ENCODE data around the gene CACNG4. TPM values are rescaled to one million over a fixed set of nuclear protein-coding genes. Genes with fewer than 3 reads are reported as not detected.

The CACNG4 gene
- total and polyA plus RNA-seq, 2 donors from 2014 or later = 0.26 to 0.31 TPM

DNA sequence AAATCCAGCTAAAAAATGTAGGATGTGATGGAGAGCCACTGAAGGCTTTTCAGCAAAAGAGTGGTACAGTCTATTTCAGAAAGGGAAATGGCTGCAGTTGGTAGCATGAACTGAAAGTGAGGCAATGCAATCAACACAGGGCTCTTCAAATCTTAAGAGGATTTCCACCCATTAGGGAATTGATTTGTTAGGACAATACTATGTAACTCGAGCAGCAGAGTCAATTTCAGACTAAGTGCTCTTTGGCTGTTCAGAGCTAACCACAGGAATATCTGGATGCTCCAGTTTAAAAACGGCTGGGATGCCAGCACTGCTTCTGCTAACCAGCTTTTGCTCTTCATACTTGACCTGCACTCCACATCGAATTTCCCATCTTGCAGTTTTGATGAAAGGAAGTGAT, 104.5 kb downstream of the CACNG4 start:
- Histone ChIP-seq H3K9me3 (ENCODE audit: control insufficient read depth in 2 of 3, insufficient read depth in 1 of 3, low read length in 3 of 3) (no peaks in the 10 kb centered on the region), H3K4me1 (ENCODE audit: control insufficient read depth in 2 of 3, insufficient read depth in 2 of 3, low read depth in 1 of 3, low read length in 3 of 3) (no peaks in the 10 kb centered on the region), H3K27me3 (ENCODE audit: control insufficient read depth, insufficient read depth, low read length) (no peaks in the 10 kb centered on the region), H3K27ac (ENCODE audit: low read depth in 2 of 2, low read length in 2 of 2) (no peak overlapping the region), H3K4me3 (ENCODE audit: low read length in 3 of 3) (no peak overlapping the region), H3K9ac (ENCODE audit: low read length in 3 of 3) (no peak overlapping the region), H3K36me3 (ENCODE audit: control insufficient read depth in 2 of 3, insufficient read depth in 3 of 3, low read length in 3 of 3) (no peaks in the 10 kb centered on the region)
- DNase-seq = no peak
- TF ChIP-seq, protein P1, sequence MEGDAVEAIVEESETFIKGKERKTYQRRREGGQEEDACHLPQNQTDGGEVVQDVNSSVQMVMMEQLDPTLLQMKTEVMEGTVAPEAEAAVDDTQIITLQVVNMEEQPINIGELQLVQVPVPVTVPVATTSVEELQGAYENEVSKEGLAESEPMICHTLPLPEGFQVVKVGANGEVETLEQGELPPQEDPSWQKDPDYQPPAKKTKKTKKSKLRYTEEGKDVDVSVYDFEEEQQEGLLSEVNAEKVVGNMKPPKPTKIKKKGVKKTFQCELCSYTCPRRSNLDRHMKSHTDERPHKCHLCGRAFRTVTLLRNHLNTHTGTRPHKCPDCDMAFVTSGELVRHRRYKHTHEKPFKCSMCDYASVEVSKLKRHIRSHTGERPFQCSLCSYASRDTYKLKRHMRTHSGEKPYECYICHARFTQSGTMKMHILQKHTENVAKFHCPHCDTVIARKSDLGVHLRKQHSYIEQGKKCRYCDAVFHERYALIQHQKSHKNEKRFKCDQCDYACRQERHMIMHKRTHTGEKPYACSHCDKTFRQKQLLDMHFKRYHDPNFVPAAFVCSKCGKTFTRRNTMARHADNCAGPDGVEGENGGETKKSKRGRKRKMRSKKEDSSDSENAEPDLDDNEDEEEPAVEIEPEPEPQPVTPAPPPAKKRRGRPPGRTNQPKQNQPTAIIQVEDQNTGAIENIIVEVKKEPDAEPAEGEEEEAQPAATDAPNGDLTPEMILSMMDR (IDR thresholded peaks at IDR 0.05; ENCODE audit: borderline replicate concordance, extremely low read depth, insufficient read depth) = no peak
- no peak for FAIRE-seq
- intact Hi-C loops (cut with DNase I) = no loop called here

DNA sequence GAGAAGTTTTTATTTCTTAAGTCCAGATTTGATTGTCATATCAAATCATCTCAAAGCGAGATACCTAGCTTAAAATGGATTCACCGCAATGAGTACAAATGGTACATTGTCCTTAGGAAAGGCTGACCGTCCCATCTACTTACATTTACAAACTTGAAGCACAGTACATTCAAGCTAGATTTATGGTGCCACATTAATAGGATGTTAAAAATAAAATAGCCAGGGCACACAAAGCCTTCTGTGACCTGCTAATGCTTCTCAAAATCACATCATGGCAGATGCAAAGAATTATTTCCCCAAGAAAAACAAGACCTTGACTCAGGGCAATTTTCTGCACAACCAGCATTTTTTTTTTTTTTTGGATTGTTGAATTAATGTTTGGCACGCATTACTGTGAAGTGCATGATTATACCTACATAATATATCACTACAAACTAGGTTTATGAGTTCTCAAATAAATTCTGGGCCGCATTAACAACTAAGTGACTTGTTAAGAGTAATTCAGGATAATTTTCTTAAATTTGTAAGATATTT, 105.2 kb downstream of the CACNG4 start:
- H3K36me3 ChIP-seq (ENCODE audit: control insufficient read depth in 2 of 3, insufficient read depth in 3 of 3, low read length in 3 of 3) = no peaks in the 10 kb centered on the region
- no peaks in the 10 kb centered on the region for H3K4me1 ChIP-seq (ENCODE audit: control insufficient read depth in 2 of 3, insufficient read depth in 2 of 3, low read depth in 1 of 3, low read length in 3 of 3)
- no peaks in the 10 kb centered on the region for H3K27me3 ChIP-seq (ENCODE audit: control insufficient read depth, insufficient read depth, low read length)
- H3K27ac ChIP-seq (ENCODE audit: low read depth in 2 of 2, low read length in 2 of 2) = no peak overlapping the region
- TF ChIP-seq, protein P1 (IDR thresholded peaks at IDR 0.05; ENCODE audit: borderline replicate concordance, extremely low read depth, insufficient read depth) = no peak
- FAIRE-seq = no peak
- DNase-seq = no peak
- no peaks in the 10 kb centered on the region for H3K9me3 ChIP-seq (ENCODE audit: control insufficient read depth in 2 of 3, insufficient read depth in 1 of 3, low read length in 3 of 3)
- H3K4me3 ChIP-seq (ENCODE audit: low read length in 3 of 3) = no peak overlapping the region
- intact Hi-C loops (cut with DNase I) = no loop called here
- no peak overlapping the region for H3K9ac ChIP-seq (ENCODE audit: low read length in 3 of 3)

DNA sequence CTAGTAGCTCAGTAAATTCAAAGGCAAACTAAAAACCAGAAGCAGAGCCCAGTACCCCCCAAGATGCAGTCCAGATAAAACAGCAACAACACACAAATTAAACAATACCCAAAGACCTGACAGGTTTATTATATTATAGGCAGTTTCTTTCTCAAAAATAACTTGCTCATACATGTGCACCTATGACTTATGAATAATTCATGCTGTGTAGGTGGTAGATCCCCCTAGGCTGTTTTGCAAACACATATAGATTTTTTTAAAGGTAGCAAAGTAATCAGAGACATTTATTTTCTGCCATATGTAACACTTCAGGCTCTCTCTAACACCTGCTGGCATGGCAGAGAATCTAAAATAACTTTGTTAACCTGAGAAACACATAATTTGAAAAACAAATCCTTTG, 107.1 kb downstream of the CACNG4 start:
- FAIRE-seq (no peak), DNase-seq (no peak)
- Histone ChIP-seq H3K4me3 (ENCODE audit: low read length in 3 of 3) (no peak overlapping the region), H3K36me3 (ENCODE audit: control insufficient read depth in 2 of 3, insufficient read depth in 3 of 3, low read length in 3 of 3) (peaks cover 0 to 4% (median 0%) of the 10 kb centered on the region in 3 donors), H3K27me3 (ENCODE audit: control insufficient read depth, insufficient read depth, low read length) (no peaks in the 10 kb centered on the region), H3K27ac (ENCODE audit: low read depth in 2 of 2, low read length in 2 of 2) (no peak overlapping the region), H3K9ac (ENCODE audit: low read length in 3 of 3) (no peak overlapping the region), H3K4me1 (ENCODE audit: control insufficient read depth in 2 of 3, insufficient read depth in 2 of 3, low read depth in 1 of 3, low read length in 3 of 3) (peaks cover 0 to 3% (median 3%) of the 10 kb centered on the region in 3 donors), H3K9me3 (ENCODE audit: control insufficient read depth in 2 of 3, insufficient read depth in 1 of 3, low read length in 3 of 3) (no peaks in the 10 kb centered on the region)
- intact Hi-C loops (cut with DNase I) = no loop called here
- TF ChIP-seq, protein P1 (IDR thresholded peaks at IDR 0.05; ENCODE audit: borderline replicate concordance, extremely low read depth, insufficient read depth) = no peak

DNA sequence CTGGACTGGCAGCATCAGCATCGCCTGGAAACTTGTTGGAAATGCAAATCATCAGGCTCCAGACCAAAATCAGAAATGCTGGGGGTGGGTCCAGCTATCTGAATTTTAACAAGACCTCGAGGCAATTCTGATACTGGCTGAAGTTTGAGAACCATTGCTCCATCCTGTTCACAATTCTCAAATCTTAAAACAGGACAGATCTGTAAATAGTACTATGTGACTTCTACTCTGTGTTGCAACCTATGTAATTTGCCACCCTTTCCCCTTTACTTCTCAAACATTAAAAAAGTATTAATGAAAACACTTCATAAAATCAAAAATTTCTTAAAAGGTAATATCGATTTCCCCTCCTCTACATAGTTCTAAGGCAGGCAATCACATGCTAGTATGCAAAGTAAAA, 108.4 kb downstream of the CACNG4 start:
- Histone ChIP-seq H3K27ac (ENCODE audit: low read depth in 2 of 2, low read length in 2 of 2) (no peak overlapping the region), H3K27me3 (ENCODE audit: control insufficient read depth, insufficient read depth, low read length) (no peaks in the 10 kb centered on the region), H3K4me1 (ENCODE audit: control insufficient read depth in 2 of 3, insufficient read depth in 2 of 3, low read depth in 1 of 3, low read length in 3 of 3) (peaks cover 0 to 3% (median 3%) of the 10 kb centered on the region in 3 donors), H3K36me3 (ENCODE audit: control insufficient read depth in 2 of 3, insufficient read depth in 3 of 3, low read length in 3 of 3) (peaks cover 0 to 4% (median 0%) of the 10 kb centered on the region in 3 donors), H3K9me3 (ENCODE audit: control insufficient read depth in 2 of 3, insufficient read depth in 1 of 3, low read length in 3 of 3) (no peaks in the 10 kb centered on the region), H3K4me3 (ENCODE audit: low read length in 3 of 3) (no peak overlapping the region), H3K9ac (ENCODE audit: low read length in 3 of 3) (no peak overlapping the region)
- FAIRE-seq (no peak), DNase-seq (no peak)
- intact Hi-C loops (cut with DNase I) = no loop called here
- TF ChIP-seq, protein P1 (IDR thresholded peaks at IDR 0.05; ENCODE audit: borderline replicate concordance, extremely low read depth, insufficient read depth) = no peak
